Measurements from ENCODE around the gene GMIP.

GMIP gene

GRCh38 chr19:19602713-19603324 is 40.6 kb downstream of the GMIP start:
- DNase-seq = no peak

GRCh38 chr19:19602136-19602712 is 41.2 kb downstream of the GMIP start:
- peak; percentile 20 for DNase-seq

GRCh38 chr19:19600793-19601330 is 42.6 kb downstream of the GMIP start:
- no peak for DNase-seq

- DNase-seq = peak; percentile 79
These were observed 44.6 kb downstream of the GMIP start for GRCh38 chr19:19598728-19599451.

GRCh38 chr19:19597809-19598306 is 45.6 kb downstream of the GMIP start:
- peak; percentile 70 for DNase-seq

- no peak for DNase-seq
These were observed 48.2 kb downstream of the GMIP start for GRCh38 chr19:19595171-19595701.

- no peak for DNase-seq
These were observed 49.1 kb downstream of the GMIP start for GRCh38 chr19:19594381-19594780.

GRCh38 chr19:19592690-19593089 is 50.8 kb downstream of the GMIP start:
- no peak for DNase-seq

GRCh38 chr19:19591133-19591825 is 52.2 kb downstream of the GMIP start:
- DNase-seq = peak; percentile 72

- no peak for DNase-seq
These were observed 54.9 kb downstream of the GMIP start for GRCh38 chr19:19588546-19588945.

GRCh38 chr19:19587771-19588170 is 55.7 kb downstream of the GMIP start:
- no peak for DNase-seq

- no peak for DNase-seq
These were observed 59.1 kb downstream of the GMIP start for GRCh38 chr19:19584356-19584755.

- DNase-seq = no peak
These were observed 61.0 kb downstream of the GMIP start for GRCh38 chr19:19582471-19582870.

GRCh38 chr19:19581391-19581790 is 62.1 kb downstream of the GMIP start:
- no peak for DNase-seq

GRCh38 chr19:19580418-19580817 is 63.0 kb downstream of the GMIP start:
- no peak for DNase-seq

- DNase-seq = no peak
These were observed 63.7 kb downstream of the GMIP start for GRCh38 chr19:19579533-19580361.
